ENCODE measurements around the gene TMEM138.
A peak's percentile ranks its signal among the peaks of the same experiment; 100 is the strongest.

TMEM138 gene

DNA sequence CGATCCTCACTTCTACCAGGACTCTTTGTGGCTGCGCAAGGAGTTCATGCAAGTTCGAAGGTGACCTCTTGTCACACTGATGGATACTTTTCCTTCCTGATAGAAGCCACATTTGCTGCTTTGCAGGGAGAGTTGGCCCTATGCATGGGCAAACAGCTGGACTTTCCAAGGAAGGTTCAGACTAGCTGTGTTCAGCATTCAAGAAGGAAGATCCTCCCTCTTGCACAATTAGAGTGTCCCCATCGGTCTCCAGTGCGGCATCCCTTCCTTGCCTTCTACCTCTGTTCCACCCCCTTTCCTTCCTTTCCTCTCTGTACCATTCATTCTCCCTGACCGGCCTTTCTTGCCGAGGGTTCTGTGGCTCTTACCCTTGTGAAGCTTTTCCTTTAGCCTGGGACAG lies 6.5 kb downstream of the TMEM138 start:
- TF ChIP-seq, protein P1, sequence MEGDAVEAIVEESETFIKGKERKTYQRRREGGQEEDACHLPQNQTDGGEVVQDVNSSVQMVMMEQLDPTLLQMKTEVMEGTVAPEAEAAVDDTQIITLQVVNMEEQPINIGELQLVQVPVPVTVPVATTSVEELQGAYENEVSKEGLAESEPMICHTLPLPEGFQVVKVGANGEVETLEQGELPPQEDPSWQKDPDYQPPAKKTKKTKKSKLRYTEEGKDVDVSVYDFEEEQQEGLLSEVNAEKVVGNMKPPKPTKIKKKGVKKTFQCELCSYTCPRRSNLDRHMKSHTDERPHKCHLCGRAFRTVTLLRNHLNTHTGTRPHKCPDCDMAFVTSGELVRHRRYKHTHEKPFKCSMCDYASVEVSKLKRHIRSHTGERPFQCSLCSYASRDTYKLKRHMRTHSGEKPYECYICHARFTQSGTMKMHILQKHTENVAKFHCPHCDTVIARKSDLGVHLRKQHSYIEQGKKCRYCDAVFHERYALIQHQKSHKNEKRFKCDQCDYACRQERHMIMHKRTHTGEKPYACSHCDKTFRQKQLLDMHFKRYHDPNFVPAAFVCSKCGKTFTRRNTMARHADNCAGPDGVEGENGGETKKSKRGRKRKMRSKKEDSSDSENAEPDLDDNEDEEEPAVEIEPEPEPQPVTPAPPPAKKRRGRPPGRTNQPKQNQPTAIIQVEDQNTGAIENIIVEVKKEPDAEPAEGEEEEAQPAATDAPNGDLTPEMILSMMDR (IDR thresholded peaks at IDR 0.05; ENCODE audit: control extremely low read depth, extremely low read depth, low read depth, missing control alignments) = no peak
- POLR2A ChIA-PET = interaction anchor here (0.6 to 3.3 kb wide), 3 partner anchors 8 to 1622 kb away, joined by 3 to 38 read pairs (median 11); partner anchors contain the start of genes CYB561A3 and TMEM138
- CTCF ChIA-PET = interaction anchor here (0.9 to 27.1 kb wide), 8 partner anchors 10 to 116 kb away, joined by 3 to 374 read pairs (median 4); partner anchors contain the start of genes CYB561A3, DDB1, SDHAF2 and TKFC
- no peak for DNase-seq (ENCODE audit: extremely low spot score)

GRCh38 chr11:61369372-61370348 lies 7.5 kb downstream of the TMEM138 start:
- POLR2A ChIA-PET = interaction anchor here (0.6 to 3.3 kb wide), 5 partner anchors 9 to 1621 kb away, joined by 3 to 38 read pairs (median 3); partner anchors contain the start of genes CYB561A3 and TMEM138
- peak; percentile 34 for DNase-seq (ENCODE audit: extremely low spot score)
- TF ChIP-seq, protein P1 (IDR thresholded peaks at IDR 0.05; ENCODE audit: control extremely low read depth, extremely low read depth, low read depth, missing control alignments) = no peak
- CTCF ChIA-PET = interaction anchor here (0.9 to 27.1 kb wide), 11 partner anchors 9 to 117 kb away, joined by 3 to 374 read pairs (median 3); partner anchors contain the start of genes CYB561A3, DDB1, SDHAF2 and TKFC

- ChIA-PET CTCF (interaction anchor here (0.7 to 27.1 kb wide), 10 partner anchors 9 to 105 kb away, joined by 3 to 374 read pairs (median 4); partner anchors contain the start of genes CPSF7, CYB561A3, DDB1 and SDHAF2), POLR2A (interaction anchor here (0.9 to 3.3 kb wide), 3 partner anchors 10 to 15 kb away, joined by 3 to 38 read pairs (median 11); partner anchors contain the start of genes CYB561A3 and TMEM138)
- no peak for DNase-seq (ENCODE audit: extremely low spot score)
- TF ChIP-seq, protein P1 (IDR thresholded peaks at IDR 0.05; ENCODE audit: control extremely low read depth, extremely low read depth, low read depth, missing control alignments) = no peak
Measured at GRCh38 chr11:61370349-61371005, 8.3 kb downstream of the TMEM138 start.

DNA sequence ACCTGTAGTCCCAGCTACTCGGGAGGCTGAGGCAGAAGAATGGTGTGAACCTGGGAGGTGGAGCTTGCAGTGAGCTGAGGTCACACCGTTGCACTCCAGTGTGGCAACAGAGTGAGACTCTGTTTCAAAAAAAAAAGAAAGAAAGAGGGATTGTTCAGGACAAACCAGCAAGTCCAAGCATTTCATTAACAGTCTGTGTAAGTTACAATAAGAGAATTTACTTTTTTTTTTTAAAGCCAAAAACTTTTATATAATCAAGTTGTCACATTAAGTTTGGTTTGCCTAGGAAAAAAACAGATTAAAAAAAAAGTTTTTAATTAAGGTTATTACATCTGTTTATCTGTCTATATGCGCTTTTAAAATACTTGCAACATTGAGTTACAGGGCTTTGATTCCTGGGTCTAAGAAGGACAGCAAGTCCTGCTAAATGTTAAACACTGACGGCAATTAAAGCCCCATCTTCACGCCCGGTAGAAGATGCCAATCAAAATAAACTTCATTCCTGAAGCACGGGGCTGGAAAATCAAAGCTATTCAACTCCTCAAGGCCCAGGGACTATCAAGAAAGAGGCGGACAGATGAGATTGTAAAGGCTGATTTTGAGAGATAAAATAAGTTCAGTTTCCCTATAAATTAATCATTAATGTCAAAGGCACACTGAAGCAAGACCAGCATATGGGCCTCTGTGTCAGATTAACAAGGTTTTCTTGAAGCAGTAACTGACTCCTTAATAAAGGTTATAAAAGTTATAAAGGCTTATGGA lies 10.7 kb downstream of the TMEM138 start:
- DNase-seq (ENCODE audit: extremely low spot score) = no peak
- POLR2A ChIA-PET = interaction anchor here (0.6 kb wide), 1 partner anchor 8 kb away, joined by 4 read pairs; no protein-coding TSS in a partner anchor
- TF ChIP-seq, protein P1 (IDR thresholded peaks at IDR 0.05; ENCODE audit: control extremely low read depth, extremely low read depth, low read depth, missing control alignments) = no peak
- CTCF ChIA-PET = interaction anchor here (8.3 to 27.1 kb wide), 2 partner anchors 12 to 33 kb away, joined by 112 to 374 read pairs; partner anchors contain the start of genes DDB1 and TKFC

DNA sequence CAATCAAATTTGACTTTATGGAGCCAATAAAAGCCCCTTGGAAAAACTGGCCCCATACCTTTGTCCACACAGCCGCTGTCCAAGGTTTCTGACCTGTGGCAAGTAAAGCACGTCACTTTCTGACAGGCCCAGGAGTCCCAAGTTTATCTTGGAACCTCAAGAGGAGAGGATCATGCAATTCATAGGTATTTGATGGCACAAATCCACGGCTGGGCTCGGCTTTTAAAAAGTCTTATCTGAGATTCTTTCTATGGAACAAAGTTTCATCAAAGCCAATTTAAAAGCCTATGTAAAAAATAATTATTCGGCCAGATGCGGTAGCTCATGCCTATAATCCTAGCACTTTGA lies 13.6 kb downstream of the TMEM138 start:
- POLR2A ChIA-PET = interaction anchor here (3.1 kb wide), 1 partner anchor 14 kb away, joined by 15 read pairs; the partner anchor contains the start of genes CYB561A3 and TMEM138
- CTCF ChIA-PET = interaction anchor here (3.8 to 27.1 kb wide), 2 partner anchors 10 to 36 kb away, joined by 42 to 374 read pairs; partner anchors contain the start of genes DDB1 and TKFC

More for the DNA sequence above, 13.6 kb downstream of the TMEM138 start:
- no peak for DNase-seq (ENCODE audit: extremely low spot score)
- TF ChIP-seq, protein P1 (IDR thresholded peaks at IDR 0.05; ENCODE audit: control extremely low read depth, extremely low read depth, low read depth, missing control alignments) = no peak

All from GM10248 (cell line).